Nephron progenitor cell (in vitro differentiated cells): ENCODE results near the gene TIMM22.

Source experiments
- DNase-seq: peaks from one replicate; pipeline ENCODE4 v3.0.0; 2021
- H3K27ac Mint-ChIP-seq: 2 replicates; pipeline ENCODE4 v1.8.0; 2021; ENCODE audit warnings: mild to moderate bottlenecking, moderate library complexity, mixed read lengths
- H3K27me3 Mint-ChIP-seq: 2 replicates; pipeline ENCODE4 v1.8.0; 2021; ENCODE audit warnings: mild to moderate bottlenecking, low read depth, mixed read lengths; ENCODE audit not compliant: poor library complexity
- H3K36me3 Mint-ChIP-seq: 2 replicates; pipeline ENCODE4 v1.8.0; 2021; ENCODE audit warnings: low read depth, mixed read lengths
- H3K4me1 Mint-ChIP-seq: 2 replicates; pipeline ENCODE4 v1.8.0; 2021; ENCODE audit warnings: mixed read lengths
- H3K4me3 Mint-ChIP-seq: 2 replicates; pipeline ENCODE4 v1.8.0; 2021; ENCODE audit warnings: mild to moderate bottlenecking, moderate library complexity, mixed read lengths
- H3K9me3 Mint-ChIP-seq: 2 replicates; pipeline ENCODE4 v1.8.0; 2021; ENCODE audit warnings: mild to moderate bottlenecking, moderate library complexity, mixed read lengths
- TF ChIP-seq, protein P1 (sequence below): fragments of 200-600 bp; sonication (generic); IDR thresholded peaks from 2 replicates; pipeline ENCODE4 v1.5.0; 2021; ENCODE audit warnings: antibody characterized with exemption

The TIMM22 gene

DNA sequence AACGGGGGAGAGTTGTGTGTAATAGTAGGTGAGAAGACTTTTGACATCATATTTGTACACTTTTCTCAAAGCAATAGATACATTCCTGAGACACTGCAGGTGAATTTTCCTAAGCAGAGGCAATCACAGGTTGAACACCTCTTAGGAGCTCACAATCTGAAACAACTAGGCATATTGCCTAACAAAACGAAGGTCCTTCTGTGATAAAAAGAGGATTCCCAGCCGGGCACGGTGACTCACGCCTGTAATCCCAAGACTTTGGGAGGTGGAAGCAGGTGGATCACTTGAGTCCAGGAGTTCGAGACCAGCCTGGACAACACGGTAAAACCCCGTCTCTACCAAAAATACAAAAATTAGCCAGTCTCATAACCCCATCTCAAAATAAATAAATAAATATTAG is 34.8 kb upstream of the TIMM22 start:
- TF ChIP-seq, protein P1, sequence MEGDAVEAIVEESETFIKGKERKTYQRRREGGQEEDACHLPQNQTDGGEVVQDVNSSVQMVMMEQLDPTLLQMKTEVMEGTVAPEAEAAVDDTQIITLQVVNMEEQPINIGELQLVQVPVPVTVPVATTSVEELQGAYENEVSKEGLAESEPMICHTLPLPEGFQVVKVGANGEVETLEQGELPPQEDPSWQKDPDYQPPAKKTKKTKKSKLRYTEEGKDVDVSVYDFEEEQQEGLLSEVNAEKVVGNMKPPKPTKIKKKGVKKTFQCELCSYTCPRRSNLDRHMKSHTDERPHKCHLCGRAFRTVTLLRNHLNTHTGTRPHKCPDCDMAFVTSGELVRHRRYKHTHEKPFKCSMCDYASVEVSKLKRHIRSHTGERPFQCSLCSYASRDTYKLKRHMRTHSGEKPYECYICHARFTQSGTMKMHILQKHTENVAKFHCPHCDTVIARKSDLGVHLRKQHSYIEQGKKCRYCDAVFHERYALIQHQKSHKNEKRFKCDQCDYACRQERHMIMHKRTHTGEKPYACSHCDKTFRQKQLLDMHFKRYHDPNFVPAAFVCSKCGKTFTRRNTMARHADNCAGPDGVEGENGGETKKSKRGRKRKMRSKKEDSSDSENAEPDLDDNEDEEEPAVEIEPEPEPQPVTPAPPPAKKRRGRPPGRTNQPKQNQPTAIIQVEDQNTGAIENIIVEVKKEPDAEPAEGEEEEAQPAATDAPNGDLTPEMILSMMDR: no peak
- Mint-ChIP-seq H3K27ac (no peak overlapping the region), H3K36me3 (peaks cover 23% of the 10 kb centered on the region), H3K4me1 (peaks cover 68% of the 10 kb centered on the region), H3K4me3 (no peak overlapping the region), H3K27me3 (peaks cover 4% of the 10 kb centered on the region), H3K9me3 (peaks cover 7% of the 10 kb centered on the region)
- no peak for DNase-seq

DNA sequence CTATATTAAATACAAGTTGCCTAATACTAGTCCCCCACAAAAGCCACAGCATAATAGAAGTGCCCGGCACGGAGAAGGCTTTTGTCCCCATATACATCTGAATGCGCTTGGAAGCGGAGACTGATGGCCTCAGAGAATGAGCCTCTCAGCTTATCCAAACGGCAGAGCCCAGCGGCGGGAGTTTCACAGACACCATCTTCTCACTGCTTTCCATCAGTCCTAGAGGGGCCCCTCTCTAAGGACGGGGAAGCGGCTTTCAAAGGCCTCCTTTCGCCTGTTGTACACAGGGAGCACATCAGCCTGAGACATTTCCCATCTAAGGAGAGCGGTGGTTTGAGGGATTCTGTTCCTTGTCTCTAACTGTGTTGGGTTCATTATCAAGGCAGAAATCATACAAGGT is 34.3 kb upstream of the TIMM22 start:
- Mint-ChIP-seq H3K27ac (peak overlapping the region; percentile 74), H3K4me1 (peaks cover 70% of the 10 kb centered on the region), H3K27me3 (peaks cover 3% of the 10 kb centered on the region), H3K9me3 (peaks cover 5% of the 10 kb centered on the region), H3K36me3 (peaks cover 23% of the 10 kb centered on the region), H3K4me3 (peak overlapping the region; percentile 4)
- DNase-seq: peak; percentile 32
- TF ChIP-seq, protein P1: no peak

GRCh38 chr17:964876-965275 is 32.1 kb upstream of the TIMM22 start:
- peaks cover 30% of the 10 kb centered on the region for H3K36me3 Mint-ChIP-seq

GRCh38 chr17:965311-965989 is 31.5 kb upstream of the TIMM22 start:
- H3K36me3 Mint-ChIP-seq: peaks cover 32% of the 10 kb centered on the region
- TF ChIP-seq, protein P1: no peak
- H3K4me3 Mint-ChIP-seq: peak overlapping the region; percentile 58
- peaks cover 80% of the 10 kb centered on the region for H3K4me1 Mint-ChIP-seq
- no peak for DNase-seq
- peaks cover 4% of the 10 kb centered on the region for H3K9me3 Mint-ChIP-seq
- H3K27me3 Mint-ChIP-seq: peaks cover 3% of the 10 kb centered on the region
- H3K27ac Mint-ChIP-seq: peak overlapping the region; percentile 93

More at GRCh38 chr17:964876-965275, 32.1 kb upstream of the TIMM22 start:
- Mint-ChIP-seq H3K9me3 (peaks cover 4% of the 10 kb centered on the region), H3K27me3 (peaks cover 3% of the 10 kb centered on the region), H3K4me1 (peaks cover 80% of the 10 kb centered on the region), H3K4me3 (peak overlapping the region; percentile 58), H3K27ac (peak overlapping the region; percentile 93)
- no peak for DNase-seq
- TF ChIP-seq, protein P1: no peak

- DNase-seq: no peak
- H3K27ac Mint-ChIP-seq: peak overlapping the region; percentile 95
- peaks cover 82% of the 10 kb centered on the region for H3K4me1 Mint-ChIP-seq
- no peak overlapping the region for H3K4me3 Mint-ChIP-seq
- peaks cover 3% of the 10 kb centered on the region for H3K27me3 Mint-ChIP-seq
- TF ChIP-seq, protein P1: no peak
- H3K9me3 Mint-ChIP-seq: peaks cover 5% of the 10 kb centered on the region
- peaks cover 47% of the 10 kb centered on the region for H3K36me3 Mint-ChIP-seq
These were observed 29.8 kb upstream of the TIMM22 start for GRCh38 chr17:967122-967521.
